K562 (cell line): ENCODE results near the gene BORCS8. TPM values are rescaled to one million over a fixed set of nuclear protein-coding genes. Genes with fewer than 3 reads are reported as not detected.

Experiments
- ATAC-seq: fragments of 200-7000 bp; cut with Tn5 transposase; 3 replicates; pipeline ENCODE4 v1.9.1; 2020; ENCODE audit warnings: moderate library complexity
- BruUV-seq: library from RNA; stranded (reverse); fragments of 400-500 nt; replicated peaks from 2 replicates; lab custom pipeline; 2021; lab: Mats Ljungman, UMichigan
- CTCF ChIA-PET: fragments of 300-600 bp; formaldehyde crosslinking; extraction: SDS; loops from one replicate; lab custom pipeline; 2021; ENCODE audit warnings: low intra/inter-chr PET ratio; lab: Yijun Ruan, JAX
- POLR2A ChIA-PET: fragments of 300-600, 350-650 bp; sonication (Branson Sonifier 250); formaldehyde crosslinking; extraction: SDS; loops from one replicate; lab custom pipeline; 2021; ENCODE audit warnings: antibody characterized with exemption, inconsistent platforms; lab: Yijun Ruan, JAX
- DNase-seq, 4 experiments: peaks; one replicate each; pipeline versions ENCODE4 v3.0.0 to v3.0.0-alpha.2; 2011 to 2018; ENCODE audit warnings: low spot score in 3 of 4, mixed read lengths in 3 of 4; ENCODE audit errors: extremely low read depth in 1 of 4
- FAIRE-seq: peaks from 2 replicates; lab custom pipeline; 2011; peaks lifted over from hg19 to GRCh38; lab: Jason Lieb, UNC
- H2AFZ ChIP-seq: 2 replicates; pipeline ENCODE4 v1.6.0; 2011; ENCODE audit warnings: low read depth, low read length, control low read depth, inconsistent platforms
- H3K27ac ChIP-seq: fragments of 200-600 bp; 3 replicates; pipeline ENCODE4 v1.8.0; 2011; ENCODE audit warnings: low read depth, mild to moderate bottlenecking, control low read depth, inconsistent platforms, low read length, moderate library complexity, mixed read lengths; ENCODE audit errors: extremely low read depth
- H3K27me3 ChIP-seq, 2 experiments: fragments of 300-600 bp in 1 of 2; 2 replicates in 1 of 2; 3 replicates in 1 of 2; pipeline versions ENCODE4 v1.6.0 to v1.8.0; 2011; ENCODE audit warnings: inconsistent platforms in 2 of 2, low read length in 2 of 2, mild to moderate bottlenecking in 1 of 2, mixed read lengths in 1 of 2, moderate library complexity in 1 of 2; ENCODE audit not compliant: control insufficient read depth in 2 of 2, insufficient read depth in 2 of 2
- H3K36me3 ChIP-seq: fragments of 300-600 bp; 3 replicates; pipeline ENCODE4 v1.8.0; 2011; ENCODE audit warnings: mild to moderate bottlenecking, low read length, inconsistent platforms; ENCODE audit not compliant: control insufficient read depth, insufficient read depth
- H3K4me1 ChIP-seq, 2 experiments: fragments of 200-600 bp in 1 of 2; replicated peaks in 1 of 2; 2 replicates in 1 of 2; 3 replicates in 1 of 2; pipeline versions ENCODE4 v1.5.1 to v1.8.0; 2011; ENCODE audit warnings: inconsistent platforms in 2 of 2, low read length in 2 of 2, mild to moderate bottlenecking in 1 of 2, mixed read lengths in 1 of 2, moderate library complexity in 1 of 2; ENCODE audit not compliant: control insufficient read depth in 2 of 2, insufficient read depth in 2 of 2
- H3K4me2 ChIP-seq: 2 replicates; pipeline ENCODE4 v1.6.1; 2011; ENCODE audit warnings: low read length, control low read depth, inconsistent platforms, mixed read lengths; ENCODE audit not compliant: insufficient read depth
- H3K4me3 ChIP-seq: fragments of 200-600 bp; sonication (generic), shearing (Covaris generic); 2 replicates; pipeline ENCODE4 v1.5.1; 2016; ENCODE audit warnings: control low read depth, inconsistent platforms
- H3K79me2 ChIP-seq: fragments of 200-600 bp; 3 replicates; pipeline ENCODE4 v1.8.0; 2011; ENCODE audit warnings: low read length, inconsistent platforms; ENCODE audit not compliant: control insufficient read depth, insufficient read depth
- H3K9ac ChIP-seq, 2 experiments: 2 replicates each; pipeline versions ENCODE4 v1.6.0 to v1.6.1; 2011; ENCODE audit warnings: low read depth in 2 of 2, low read length in 2 of 2, control low read depth in 1 of 2, inconsistent platforms in 1 of 2, mild to moderate bottlenecking in 1 of 2, mixed read lengths in 1 of 2; ENCODE audit not compliant: insufficient read depth in 1 of 2
- H3K9me1 ChIP-seq: one replicate; pipeline ENCODE4 v1.6.0; 2011; ENCODE audit warnings: inconsistent platforms, mild to moderate bottlenecking, low read length, moderate library complexity; ENCODE audit not compliant: control insufficient read depth, insufficient read depth
- H3K9me3 ChIP-seq: replicated peaks from 2 replicates; pipeline ENCODE4 v1.5.1; 2011; ENCODE audit warnings: low read depth, low read length, inconsistent platforms; ENCODE audit not compliant: control insufficient read depth, insufficient read depth
- H4K20me1 ChIP-seq: replicated peaks from 2 replicates; pipeline ENCODE4 v1.6.1; 2011; ENCODE audit warnings: low read length, inconsistent platforms, mixed read lengths; ENCODE audit not compliant: control insufficient read depth, insufficient read depth
- ATF7 ChIP-seq: fragments of 450-650 bp; IDR thresholded peaks from 2 replicates; pipeline ENCODE4 v1.7.1; 2014; ENCODE audit warnings: mild to moderate bottlenecking, moderate library complexity
- BRD9 ChIP-seq: fragments of 450-650 bp; IDR thresholded peaks from 2 replicates; pipeline ENCODE4 v1.6.1; 2018; ENCODE audit warnings: low read depth; ENCODE audit not compliant: partially characterized antibody
- CLOCK ChIP-seq: fragments of 250-450 bp; sonication (Bioruptor Pico); IDR thresholded peaks from 2 replicates; pipeline ENCODE4 v1.4.0; 2020; ENCODE audit warnings: mild to moderate bottlenecking, moderate library complexity, borderline replicate concordance
- DDX20 ChIP-seq: fragments of 450-650 bp; IDR thresholded peaks from 2 replicates; pipeline ENCODE4 v1.6.1; 2016; ENCODE audit warnings: missing genetic modification characterization, low read depth, mild to moderate bottlenecking, missing compliant biosample characterization, moderate library complexity
- EHMT2 ChIP-seq: fragments of 450-650 bp; IDR thresholded peaks from 2 replicates; pipeline ENCODE4 v1.6.1; 2018; ENCODE audit warnings: antibody characterized with exemption
- FOXM1 ChIP-seq, 2 experiments: fragments of 450-650 bp in 1 of 2; sonication (generic) in 1 of 2; formaldehyde crosslinking in 1 of 2; IDR thresholded peaks; 2 replicates each; pipeline versions ENCODE4 v1.6.1 to v1.9.0; 2017 to 2022; ENCODE audit warnings: low read depth in 2 of 2, mild to moderate bottlenecking in 2 of 2, missing genetic modification reagents in 1 of 2, moderate library complexity in 1 of 2
- NFATC3 ChIP-seq: fragments of 450-650 bp; IDR thresholded peaks from 2 replicates; pipeline ENCODE4 v1.6.1; 2017; ENCODE audit warnings: mild to moderate bottlenecking
- NUFIP1 ChIP-seq: fragments of 450-650 bp; IDR thresholded peaks from 2 replicates; pipeline ENCODE4 v1.6.1; 2018; ENCODE audit not compliant: partially characterized antibody
- SMAD2 ChIP-seq: fragments of 150-350 bp; IDR thresholded peaks from 2 replicates; pipeline ENCODE4 v1.6.1; 2014; ENCODE audit warnings: low read depth, mild to moderate bottlenecking, low read length
- TOE1 ChIP-seq, 2 experiments: fragments of 450-650 bp in 1 of 2; sonication (generic) in 1 of 2; formaldehyde crosslinking in 1 of 2; IDR thresholded peaks; 2 replicates each; pipeline versions ENCODE4 v1.7.1 to v1.8.0; 2016 to 2022; ENCODE audit warnings: borderline replicate concordance in 2 of 2, mild to moderate bottlenecking in 2 of 2, antibody characterized with exemption in 1 of 2, inconsistent platforms in 1 of 2, low read depth in 1 of 2, missing genetic modification reagents in 1 of 2, moderate library complexity in 1 of 2
- TSC22D4 ChIP-seq: fragments of 450-650 bp; IDR thresholded peaks from 2 replicates; pipeline ENCODE4 v1.6.1; 2016; ENCODE audit warnings: missing genetic modification characterization, missing biosample characterization, control low read depth
- ZC3H11A ChIP-seq: IDR thresholded peaks from 2 replicates; pipeline ENCODE4 v1.6.1; 2012; ENCODE audit warnings: low read depth, low read length, improper control_type of control experiment
- ZNF253 ChIP-seq: fragments of 250-450 bp; sonication (Bioruptor Pico); conservative IDR thresholded peaks from 2 replicates; pipeline ENCODE4 v1.6.1; 2021; ENCODE audit warnings: mild to moderate bottlenecking
- WGBS: fragments of 100-300 bp; shearing (Covaris generic); methylation state at CpG from one replicate; pipeline ENCODE4 v1.1.6; 2016; ENCODE audit warnings: low coverage, mixed read lengths; ENCODE audit not compliant: insufficient coverage; ENCODE audit errors: missing lambda C conversion rate; 5-methylcytosine and 5-hydroxymethylcytosine counted together
- in situ Hi-C: fragments of 300-500 bp; cut with MboI; formaldehyde crosslinking; loops from 4 replicates; pipeline ENCODE4 v1.15.0; 2018; ENCODE audit warnings: inconsistent platforms, mixed read lengths
- intact Hi-C: fragments of 100-400 bp; cut with micrococcal nuclease; formaldehyde crosslinking; loops from 2 replicates; pipeline ENCODE4 v1.14.2; 2022
- polyA plus RNA-seq, 8 experiments: library from polyadenylated mRNA; depleted of rRNA in 4 of 8; stranded (reverse) in 5 of 8; unstranded in 3 of 8; fragments of >200 nt; fragmentation: Nextera tagmentation in 2 of 8; fragmentation: Illumina TruSeq in 1 of 8; extraction: Ambion mirVana in 2 of 8; extraction: Trizol in 1 of 8; gene quantifications; 2 replicates each; pipeline versions ENCODE4 v1.2.1 to v1.2.3, GENCODE V29; 2011 to 2014; ENCODE audit warnings: inconsistent platforms in 1 of 8, missing spikeins in 1 of 8
- total RNA-seq, 7 experiments: library from RNA; depleted of rRNA in 6 of 7; stranded (reverse); fragments of >200 nt in 6 of 7; fragmentation: Illumina TruSeq in 2 of 7; extraction: Trizol in 2 of 7; gene quantifications; 2 replicates each; pipeline versions ENCODE4 v1.2.1 to v1.2.3, GENCODE V29; 2011 to 2021; ENCODE audit warnings: low replicate concordance in 1 of 7

The BORCS8 gene
- total and polyA plus RNA-seq, 9 of the 15 experiments (the other 6 are each of a cell fraction or from before 2014, with no cell fraction given) = 4.6 to 33.6 (median 16.3) TPM

- ChIA-PET CTCF (no interaction called here), POLR2A (interaction anchor here (0.7 to 1.1 kb wide), 2 partner anchors 28 to 71 kb away, joined by 3 read pairs; no protein-coding TSS in a partner anchor)
- Histone ChIP-seq H3K4me1 (peaks cover 15 to 41% of the 10 kb centered on the region in 2 experiments), H3K27ac (no peak overlapping the region), H2AFZ (no peak overlapping the region), H3K36me3 (peaks cover 37% of the 10 kb centered on the region), H3K9me3 (no peaks in the 10 kb centered on the region), H3K9me1 (no peaks in the 10 kb centered on the region), H3K4me3 (no peak overlapping the region), H4K20me1 (peaks cover 3% of the 10 kb centered on the region; the same call in 1 of the 2 replicates), H3K27me3 (no peaks in the 10 kb centered on the region), H3K4me2 (no peak overlapping the region; the same call in 1 of the 2 replicates), H3K79me2 (peaks cover 48% of the 10 kb centered on the region), H3K9ac (no peak overlapping the region)
- in situ Hi-C loops = no loop called here
- WGBS = 80% methylated on average over 6 of the region's 6 CpGs
- no peak for FAIRE-seq
- intact Hi-C loops = no loop called here
- no TSS peak for BruUV-seq
- no peak for ATAC-seq
- DNase-seq = no peak
- no peak for TF ChIP-seq ZC3H11A
- TF ChIP-seq TOE1 (IDR thresholded peaks at IDR 0.05; ENCODE audit: borderline replicate concordance) = no peak
- TF ChIP-seq TOE1 (CRISPR knock-in tag; IDR thresholded peaks at IDR 0.05; ENCODE audit: borderline replicate concordance, low read depth) = no peak
- TF ChIP-seq SMAD2 = no peak
- TF ChIP-seq NUFIP1 = no peak
- no peak for TF ChIP-seq FOXM1 (IDR thresholded peaks at IDR 0.05; ENCODE audit: low read depth)
- TF ChIP-seq FOXM1 (CRISPR knock-in tag; IDR thresholded peaks at IDR 0.05; ENCODE audit: low read depth) = no peak
- TF ChIP-seq NFATC3 = no peak
- TF ChIP-seq ATF7 = no peak
- TF ChIP-seq TSC22D4 = no peak
- no peak for TF ChIP-seq DDX20
- TF ChIP-seq ZNF253 (CRISPR knock-in tag) = no peak
- no peak for TF ChIP-seq EHMT2
- TF ChIP-seq BRD9 = no peak
- TF ChIP-seq CLOCK = no peak
Measured at GRCh38 chr19:19133985-19134384, 58.0 kb downstream of the BORCS8 start.
